ENCODE data around the gene PTPRZ1.

DNA sequence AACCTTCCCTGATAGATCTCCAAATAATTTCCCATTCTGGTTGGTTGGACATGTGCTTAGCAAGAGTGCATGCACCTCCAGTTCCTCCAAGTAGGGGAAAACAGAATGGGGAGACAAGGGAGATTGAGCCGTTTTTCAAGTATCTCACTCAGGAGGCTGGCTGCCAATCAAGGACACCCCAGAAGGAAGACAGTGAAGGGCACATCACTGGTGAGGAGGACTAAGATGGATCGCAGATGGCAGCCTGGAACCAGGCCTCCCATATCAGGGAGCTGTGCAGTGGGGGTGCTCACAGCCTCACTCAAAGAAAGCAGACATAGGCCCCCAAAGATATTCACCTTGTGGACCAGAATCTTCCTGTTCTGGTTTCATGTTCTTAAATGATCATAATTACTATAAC lies 31.2 kb downstream of the PTPRZ1 start:
- TF ChIP-seq POLR2A (IDR thresholded peaks at IDR 0.05; ENCODE audit: control extremely low read depth in 1 of 2, low read depth in 2 of 2, low read length in 2 of 2) (no peak), CHD2 (IDR thresholded peaks at IDR 0.05; ENCODE audit: low read length) (no peak), TAF7 (optimal IDR thresholded peaks at IDR 0.05; ENCODE audit: borderline replicate concordance, low read depth, low read length) (no peak)

Measured in H1 (cell line).